Middle frontal gyrus (tissue), 1 donor: ENCODE measurements around the gene ARHGEF1.
A peak's percentile ranks its signal among the peaks of the same experiment; 100 is the strongest.

Source experiments
- DNase-seq: peaks from one replicate; pipeline ENCODE4 v3.0.0-alpha.2; 2015; ENCODE audit warnings: low spot score; ENCODE audit errors: extremely low spot score

ARHGEF1 gene

DNA sequence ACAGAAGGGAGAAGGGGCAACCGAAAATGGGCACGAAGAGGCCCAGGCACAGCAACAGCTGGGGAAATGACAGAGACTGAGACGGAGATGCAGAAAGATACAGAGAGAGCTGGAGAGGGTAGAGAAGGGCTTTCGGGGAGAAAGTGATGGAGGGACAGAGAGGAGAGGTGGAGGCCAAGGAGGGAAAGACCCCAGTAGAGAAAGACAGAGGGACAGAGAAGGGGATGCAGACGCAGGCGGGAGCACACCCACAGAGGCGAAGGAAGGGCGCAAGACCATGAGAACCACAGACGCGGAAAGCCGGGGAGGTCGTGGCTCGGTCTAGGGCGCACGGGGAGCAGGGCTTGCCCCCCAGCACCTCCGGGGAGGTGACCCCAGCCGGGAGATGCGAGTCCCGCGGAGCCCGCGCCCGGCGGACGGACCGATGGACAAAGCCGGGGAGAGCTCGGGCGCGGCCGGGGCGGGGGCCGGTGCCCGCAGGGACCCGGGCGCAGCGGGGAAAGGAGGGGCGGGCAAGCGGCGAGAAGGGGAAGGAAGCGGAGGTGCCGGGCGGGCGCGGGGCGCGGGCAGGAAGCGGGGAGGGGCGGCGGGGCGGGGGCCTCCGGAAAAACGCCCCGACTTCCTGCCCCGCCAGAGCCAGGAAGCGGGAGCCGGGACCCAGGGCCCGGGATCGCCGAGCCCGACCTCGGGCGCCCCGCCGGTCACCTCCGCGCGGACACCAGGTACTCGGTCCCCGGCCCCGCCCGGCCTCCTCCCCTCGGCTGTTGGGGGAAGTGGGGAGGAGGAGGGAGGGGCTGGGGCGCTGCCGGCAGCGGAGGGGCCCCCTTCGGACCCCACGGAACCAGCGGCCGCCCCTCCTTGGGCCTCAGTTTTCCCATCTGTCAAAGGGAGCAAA is at the start of gene ARHGEF1:
ARHGEF1 (plus strand) TSS at position 617 of the 895 bp plus-strand sequence. CDS start 4,899 bp downstream, outside the sequence.
- no peak for DNase-seq

DNA sequence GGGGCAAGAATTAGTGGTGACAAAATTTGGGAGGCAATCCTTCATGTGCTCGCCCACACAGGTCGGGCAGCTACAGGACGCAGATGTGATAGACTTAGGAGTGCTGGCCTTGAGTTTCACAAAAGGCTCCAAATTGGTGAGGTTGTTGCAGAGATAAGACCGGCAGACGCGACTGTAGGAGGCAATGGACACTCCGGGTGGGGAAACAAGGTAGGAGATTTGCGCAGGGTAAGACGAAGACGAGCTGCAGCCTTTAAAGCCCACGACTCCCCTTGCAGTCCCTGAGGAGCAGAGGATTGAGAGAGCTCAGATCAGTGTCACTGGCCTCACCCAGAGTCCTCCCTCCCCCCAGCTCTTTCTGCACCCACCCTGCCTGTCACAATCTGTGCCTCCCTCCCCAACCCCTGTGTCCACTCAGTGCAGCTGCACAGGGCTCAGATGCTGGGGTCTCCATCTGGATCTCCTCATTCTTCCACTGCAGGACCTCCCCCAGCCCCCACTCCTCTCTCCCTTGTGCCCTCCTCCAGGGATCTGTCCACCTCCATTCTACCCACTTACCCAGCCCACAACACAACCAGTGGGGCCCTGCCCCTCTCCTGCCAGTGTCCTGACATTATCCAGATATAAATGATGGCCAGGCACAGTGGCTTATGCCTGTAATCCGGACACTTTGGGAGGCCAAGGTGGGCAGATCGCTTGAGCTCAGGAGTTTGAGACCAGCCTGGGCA is 44.8 kb upstream of the ARHGEF1 start:
- no peak for DNase-seq

DNA sequence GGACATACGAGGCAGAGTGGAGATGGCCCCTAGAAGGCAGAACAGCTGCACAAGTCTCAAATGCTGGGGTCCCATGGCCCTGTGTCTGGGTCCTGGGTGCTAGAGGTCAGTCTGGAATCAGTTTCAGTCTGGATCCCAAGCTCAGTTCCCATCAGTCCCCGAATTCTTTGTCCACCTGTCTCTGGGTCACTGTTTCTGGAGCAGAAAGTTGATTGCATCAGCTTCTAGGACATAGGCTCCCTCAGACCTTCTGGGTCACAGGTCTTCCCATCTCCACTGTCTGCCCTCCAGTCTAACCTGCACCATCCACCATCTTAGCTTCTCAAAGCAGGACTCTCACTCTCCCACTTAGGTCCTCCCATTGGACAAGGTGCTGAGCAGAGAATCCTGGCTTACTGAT is 43.8 kb upstream of the ARHGEF1 start:
- no peak for DNase-seq

- DNase-seq, result no peak
Observed at GRCh38 chr19:41843371-41843770, 39.6 kb upstream of the ARHGEF1 start.

- no peak for DNase-seq
Observed at GRCh38 chr19:41844601-41845000, 38.4 kb upstream of the ARHGEF1 start, which contains the start of gene LYPD4. TSS of gene LYPD4 (minus strand) at chr19:41844683. CDS start at chr19:41839285, 5,398 bp downstream.

DNA sequence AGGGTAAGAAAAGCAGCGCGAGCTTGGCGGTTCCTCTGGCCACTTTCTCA is 38.2 kb upstream of the ARHGEF1 start, which contains the start of gene DMRTC2:
DMRTC2 (plus strand) TSS at position 42 of the 50 bp plus-strand sequence. CDS start 2,387 bp downstream, outside the sequence.
- DNase-seq, result no peak

DNA sequence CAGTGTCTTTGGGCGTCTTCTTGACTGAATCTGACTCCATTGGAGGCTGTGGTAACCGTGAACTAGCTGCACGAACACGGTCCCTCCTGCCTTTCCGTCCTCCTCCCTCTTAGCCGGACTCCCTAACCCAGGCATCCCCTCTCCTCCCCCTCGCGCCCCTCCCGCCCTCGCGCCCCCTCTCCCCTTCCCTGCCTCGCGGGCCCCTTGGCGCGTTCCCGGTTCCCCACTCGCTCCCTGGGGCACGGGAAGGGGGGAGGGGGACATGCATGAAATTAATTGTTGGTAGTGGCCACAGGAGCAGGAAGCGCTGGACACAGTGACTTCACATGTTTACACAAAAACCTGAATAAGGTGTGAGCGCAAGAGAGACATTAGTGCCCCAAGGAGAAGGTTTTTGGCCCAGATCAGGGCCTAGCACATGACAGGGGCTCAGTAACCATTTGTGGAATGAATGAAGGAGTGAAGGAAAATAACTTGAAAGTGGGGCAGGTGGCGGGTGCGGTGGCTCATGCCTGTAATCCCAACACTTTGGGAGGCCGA is 37.9 kb upstream of the ARHGEF1 start:
- no peak for DNase-seq

- DNase-seq, result no peak
Observed at GRCh38 chr19:41847351-41848105, 35.5 kb upstream of the ARHGEF1 start.

GRCh38 chr19:41848666-41849065 is 34.3 kb upstream of the ARHGEF1 start:
- DNase-seq, result no peak

GRCh38 chr19:41849067-41849466 is 33.9 kb upstream of the ARHGEF1 start:
- no peak for DNase-seq

DNA sequence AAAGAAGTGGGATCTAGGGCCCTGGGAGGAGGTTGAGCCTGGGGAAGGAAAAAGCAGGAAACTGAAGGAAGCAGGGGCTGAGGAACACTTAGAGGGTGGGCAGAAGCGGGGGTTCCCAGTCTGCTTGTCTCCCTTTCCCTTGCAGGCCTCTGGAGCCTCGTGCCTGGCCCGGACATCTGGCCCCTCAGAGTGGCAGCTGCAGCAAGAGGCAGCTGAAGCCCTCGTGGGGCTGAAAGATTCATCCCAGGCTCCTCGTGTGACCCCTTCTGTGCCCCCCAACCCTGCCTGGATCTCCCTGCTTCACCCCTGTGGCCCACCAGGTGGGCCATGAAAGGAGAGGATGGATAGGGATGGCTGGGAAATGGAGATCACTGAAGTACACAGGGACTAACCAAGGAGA is 32.6 kb upstream of the ARHGEF1 start:
- DNase-seq, result no peak

GRCh38 chr19:41851456-41851855 is 31.5 kb upstream of the ARHGEF1 start:
- no peak for DNase-seq

GRCh38 chr19:41853344-41853743 is 29.6 kb upstream of the ARHGEF1 start:
- DNase-seq, result no peak

GRCh38 chr19:41853768-41854167 is 29.2 kb upstream of the ARHGEF1 start:
- no peak for DNase-seq

DNA sequence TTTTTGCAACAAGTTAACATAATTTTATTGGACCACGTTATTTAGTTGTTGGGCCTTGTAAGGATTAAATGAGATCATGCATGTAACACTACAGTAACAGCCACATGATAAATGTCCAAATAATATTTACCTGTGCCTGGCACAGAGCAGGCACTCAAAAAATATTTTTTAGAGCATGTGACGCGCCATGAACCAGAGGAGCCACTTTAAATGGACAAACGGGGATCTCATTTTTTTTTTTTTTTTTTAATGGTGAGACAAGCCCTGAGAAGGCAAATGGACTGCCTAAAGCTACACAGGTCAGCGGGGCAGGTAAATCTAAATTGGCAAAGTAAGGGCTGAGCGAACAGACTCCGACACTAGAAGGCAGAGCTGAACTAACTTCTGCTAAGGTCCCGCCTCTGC is 23.8 kb upstream of the ARHGEF1 start:
- no peak for DNase-seq

- peak; percentile 99 for DNase-seq
Observed at GRCh38 chr19:41859618-41860418, 23.2 kb upstream of the ARHGEF1 start, which contains the start of gene RPS19. TSS of gene RPS19 (plus strand) at chr19:41860255. CDS start at chr19:41860775, 520 bp downstream.

DNA sequence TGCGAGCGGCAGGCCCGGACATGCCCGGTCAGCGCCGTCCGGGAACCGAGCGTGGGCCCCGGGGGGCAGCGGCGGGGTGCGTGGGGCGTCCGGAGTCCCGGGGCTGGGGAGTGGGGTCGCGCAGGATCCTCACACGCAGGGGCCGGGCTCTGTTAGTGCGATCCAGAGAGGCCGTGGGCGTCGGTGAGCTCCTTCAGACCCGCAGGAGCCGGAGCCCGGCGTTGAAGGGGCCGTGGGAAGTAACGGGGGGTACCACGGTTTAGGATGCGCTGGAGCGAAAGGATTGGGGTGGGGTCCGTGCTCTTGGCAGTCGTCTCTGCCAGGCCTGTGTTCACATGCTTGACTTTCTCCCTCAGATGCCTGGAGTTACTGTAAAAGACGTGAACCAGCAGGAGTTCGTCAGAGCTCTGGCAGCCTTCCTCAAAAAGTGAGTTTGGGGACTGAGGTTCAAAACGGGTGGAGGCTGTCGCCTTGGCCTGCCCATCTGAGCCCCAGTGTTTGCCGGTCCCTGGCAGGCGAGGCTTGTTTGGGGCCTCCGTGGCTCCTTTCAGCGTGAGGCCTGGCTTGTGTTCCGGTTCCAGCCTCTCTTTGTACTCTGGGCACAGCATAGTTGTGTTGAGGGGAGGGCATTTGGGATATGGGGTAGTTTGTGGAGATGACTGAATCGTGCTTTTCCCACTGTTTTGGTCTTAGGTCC is 22.4 kb upstream of the ARHGEF1 start:
- DNase-seq, result no peak

- DNase-seq, result no peak
Observed at GRCh38 chr19:41861116-41861768, 21.7 kb upstream of the ARHGEF1 start.

DNA sequence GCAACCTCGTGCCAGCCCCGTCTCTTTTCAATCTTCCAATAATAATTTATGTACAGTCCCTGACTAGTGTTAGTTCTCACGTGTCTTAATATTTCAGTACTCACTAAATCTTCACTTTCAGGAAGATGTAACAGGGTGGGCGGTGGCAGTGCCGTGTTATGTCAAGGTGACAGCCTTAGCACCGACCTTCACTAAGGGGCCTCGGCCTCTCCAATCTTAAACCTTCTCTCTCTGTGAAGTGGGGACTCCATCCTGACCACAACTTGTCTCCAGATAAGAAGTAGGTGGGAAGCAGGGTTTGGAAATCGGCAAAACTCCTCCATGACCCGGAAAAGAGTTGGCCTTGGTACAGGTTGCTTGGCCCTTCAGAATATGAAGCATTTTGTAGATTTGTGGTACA is 21.1 kb upstream of the ARHGEF1 start:
- no peak for DNase-seq

DNA sequence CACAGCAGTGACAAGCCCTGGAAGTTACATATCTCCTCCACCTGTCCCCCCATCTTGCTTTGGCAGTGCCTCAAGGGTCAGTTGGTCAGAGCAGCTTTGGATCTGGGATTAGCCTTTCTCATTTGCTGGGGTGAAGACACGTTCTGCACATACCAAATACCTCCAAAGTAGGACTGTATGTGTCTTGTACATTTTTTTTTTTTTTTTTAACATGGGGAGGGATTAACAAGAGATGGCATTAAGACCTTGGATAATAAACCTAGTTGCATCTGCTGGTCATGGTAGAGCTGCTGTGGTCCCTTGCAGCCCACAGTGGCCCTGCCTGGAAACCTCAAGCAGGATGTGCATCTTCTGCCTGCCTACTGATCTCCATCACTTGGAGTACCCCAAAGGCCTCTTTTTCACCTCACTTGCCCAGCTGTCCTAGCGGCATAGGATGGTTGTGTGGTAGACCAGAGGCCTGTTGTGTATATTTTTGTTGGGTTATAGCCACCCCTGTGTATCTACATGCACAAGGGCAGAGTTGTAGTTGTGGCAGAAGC is 20.5 kb upstream of the ARHGEF1 start:
- no peak for DNase-seq
